Measurements from ENCODE around the gene TNFRSF14.

The TNFRSF14 gene

GRCh38 chr1:2516124-2516523, 40.0 kb upstream of the TNFRSF14 start:
- no peak overlapping the region for H3K9ac ChIP-seq (ENCODE audit: low read length)
- peaks cover 74% of the 10 kb centered on the region for H3K36me3 ChIP-seq (ENCODE audit: control insufficient read depth, insufficient read depth, low read length)
- no peak overlapping the region for H3K27ac ChIP-seq (ENCODE audit: low read depth, low read length)
- H3K27me3 ChIP-seq (ENCODE audit: control insufficient read depth, insufficient read depth, low read length) = no peaks in the 10 kb centered on the region
- H3K4me1 ChIP-seq (ENCODE audit: control insufficient read depth, insufficient read depth, low read length) = no peaks in the 10 kb centered on the region
- H3K4me3 ChIP-seq (ENCODE audit: low read length) = no peak overlapping the region

- peaks cover 65% of the 10 kb centered on the region for H3K36me3 ChIP-seq (ENCODE audit: control insufficient read depth, insufficient read depth, low read length)
- H3K4me1 ChIP-seq (ENCODE audit: control insufficient read depth, insufficient read depth, low read length) = no peaks in the 10 kb centered on the region
- no peak overlapping the region for H3K27ac ChIP-seq (ENCODE audit: low read depth, low read length)
- no peak overlapping the region for H3K9ac ChIP-seq (ENCODE audit: low read length)
- no peak overlapping the region for H3K4me3 ChIP-seq (ENCODE audit: low read length)
- no peaks in the 10 kb centered on the region for H3K27me3 ChIP-seq (ENCODE audit: control insufficient read depth, insufficient read depth, low read length)
These were observed 39.2 kb upstream of the TNFRSF14 start for GRCh38 chr1:2516946-2517345.

GRCh38 chr1:2517966-2518365, 38.2 kb upstream of the TNFRSF14 start:
- H3K36me3 ChIP-seq (ENCODE audit: control insufficient read depth, insufficient read depth, low read length) = peaks cover 59% of the 10 kb centered on the region

GRCh38 chr1:2518528-2518927, 37.6 kb upstream of the TNFRSF14 start:
- H3K9ac ChIP-seq (ENCODE audit: low read length) = no peak overlapping the region
- H3K27me3 ChIP-seq (ENCODE audit: control insufficient read depth, insufficient read depth, low read length) = no peaks in the 10 kb centered on the region
- no peaks in the 10 kb centered on the region for H3K4me1 ChIP-seq (ENCODE audit: control insufficient read depth, insufficient read depth, low read length)
- no peak overlapping the region for H3K4me3 ChIP-seq (ENCODE audit: low read length)
- no peak overlapping the region for H3K27ac ChIP-seq (ENCODE audit: low read depth, low read length)
- peaks cover 53% of the 10 kb centered on the region for H3K36me3 ChIP-seq (ENCODE audit: control insufficient read depth, insufficient read depth, low read length)

More at GRCh38 chr1:2517966-2518365, 38.2 kb upstream of the TNFRSF14 start:
- Histone ChIP-seq H3K4me3 (ENCODE audit: low read length) (no peak overlapping the region), H3K27me3 (ENCODE audit: control insufficient read depth, insufficient read depth, low read length) (no peaks in the 10 kb centered on the region), H3K4me1 (ENCODE audit: control insufficient read depth, insufficient read depth, low read length) (no peaks in the 10 kb centered on the region), H3K9ac (ENCODE audit: low read length) (no peak overlapping the region), H3K27ac (ENCODE audit: low read depth, low read length) (no peak overlapping the region)

GRCh38 chr1:2519029-2519685, 37.0 kb upstream of the TNFRSF14 start:
- no peak overlapping the region for H3K27ac ChIP-seq (ENCODE audit: low read depth, low read length)
- H3K36me3 ChIP-seq (ENCODE audit: control insufficient read depth, insufficient read depth, low read length) = peaks cover 47% of the 10 kb centered on the region
- H3K27me3 ChIP-seq (ENCODE audit: control insufficient read depth, insufficient read depth, low read length) = no peaks in the 10 kb centered on the region
- H3K4me1 ChIP-seq (ENCODE audit: control insufficient read depth, insufficient read depth, low read length) = peaks cover 3% of the 10 kb centered on the region
- H3K9ac ChIP-seq (ENCODE audit: low read length) = no peak overlapping the region
- no peak overlapping the region for H3K4me3 ChIP-seq (ENCODE audit: low read length)

- Histone ChIP-seq H3K36me3 (ENCODE audit: control insufficient read depth, insufficient read depth, low read length) (peaks cover 46% of the 10 kb centered on the region), H3K27ac (ENCODE audit: low read depth, low read length) (no peak overlapping the region)
These were observed 36.4 kb upstream of the TNFRSF14 start for GRCh38 chr1:2519729-2520128.

GRCh38 chr1:2520206-2520605, 36.0 kb upstream of the TNFRSF14 start:
- no peak overlapping the region for H3K4me3 ChIP-seq (ENCODE audit: low read length)
- peaks cover 13% of the 10 kb centered on the region for H3K4me1 ChIP-seq (ENCODE audit: control insufficient read depth, insufficient read depth, low read length)
- H3K36me3 ChIP-seq (ENCODE audit: control insufficient read depth, insufficient read depth, low read length) = peaks cover 42% of the 10 kb centered on the region
- H3K9ac ChIP-seq (ENCODE audit: low read length) = no peak overlapping the region
- H3K27ac ChIP-seq (ENCODE audit: low read depth, low read length) = no peak overlapping the region
- H3K27me3 ChIP-seq (ENCODE audit: control insufficient read depth, insufficient read depth, low read length) = no peaks in the 10 kb centered on the region

More at GRCh38 chr1:2519729-2520128, 36.4 kb upstream of the TNFRSF14 start:
- H3K4me1 ChIP-seq (ENCODE audit: control insufficient read depth, insufficient read depth, low read length) = peaks cover 8% of the 10 kb centered on the region
- H3K4me3 ChIP-seq (ENCODE audit: low read length) = no peak overlapping the region
- H3K9ac ChIP-seq (ENCODE audit: low read length) = no peak overlapping the region
- no peaks in the 10 kb centered on the region for H3K27me3 ChIP-seq (ENCODE audit: control insufficient read depth, insufficient read depth, low read length)

GRCh38 chr1:2520806-2521205, 35.4 kb upstream of the TNFRSF14 start:
- Histone ChIP-seq H3K27me3 (ENCODE audit: control insufficient read depth, insufficient read depth, low read length) (no peaks in the 10 kb centered on the region), H3K9ac (ENCODE audit: low read length) (no peak overlapping the region), H3K4me1 (ENCODE audit: control insufficient read depth, insufficient read depth, low read length) (peaks cover 14% of the 10 kb centered on the region), H3K36me3 (ENCODE audit: control insufficient read depth, insufficient read depth, low read length) (peaks cover 42% of the 10 kb centered on the region), H3K4me3 (ENCODE audit: low read length) (no peak overlapping the region), H3K27ac (ENCODE audit: low read depth, low read length) (no peak overlapping the region)

- peaks cover 29% of the 10 kb centered on the region for H3K36me3 ChIP-seq (ENCODE audit: control insufficient read depth, insufficient read depth, low read length)
These were observed 33.9 kb upstream of the TNFRSF14 start for GRCh38 chr1:2522230-2522629.

GRCh38 chr1:2523191-2523890, 32.8 kb upstream of the TNFRSF14 start:
- Histone ChIP-seq H3K4me1 (ENCODE audit: control insufficient read depth, insufficient read depth, low read length) (peaks cover 18% of the 10 kb centered on the region), H3K4me3 (ENCODE audit: low read length) (no peak overlapping the region), H3K9ac (ENCODE audit: low read length) (no peak overlapping the region), H3K36me3 (ENCODE audit: control insufficient read depth, insufficient read depth, low read length) (peaks cover 19% of the 10 kb centered on the region), H3K27me3 (ENCODE audit: control insufficient read depth, insufficient read depth, low read length) (no peaks in the 10 kb centered on the region), H3K27ac (ENCODE audit: low read depth, low read length) (no peak overlapping the region)

More at GRCh38 chr1:2522230-2522629, 33.9 kb upstream of the TNFRSF14 start:
- Histone ChIP-seq H3K9ac (ENCODE audit: low read length) (no peak overlapping the region), H3K4me1 (ENCODE audit: control insufficient read depth, insufficient read depth, low read length) (peaks cover 18% of the 10 kb centered on the region), H3K27me3 (ENCODE audit: control insufficient read depth, insufficient read depth, low read length) (no peaks in the 10 kb centered on the region), H3K4me3 (ENCODE audit: low read length) (no peak overlapping the region), H3K27ac (ENCODE audit: low read depth, low read length) (no peak overlapping the region)

- Histone ChIP-seq H3K4me1 (ENCODE audit: control insufficient read depth, insufficient read depth, low read length) (peaks cover 18% of the 10 kb centered on the region), H3K27me3 (ENCODE audit: control insufficient read depth, insufficient read depth, low read length) (no peaks in the 10 kb centered on the region), H3K27ac (ENCODE audit: low read depth, low read length) (no peak overlapping the region), H3K9ac (ENCODE audit: low read length) (no peak overlapping the region), H3K4me3 (ENCODE audit: low read length) (peak overlapping the region; percentile 86), H3K36me3 (ENCODE audit: control insufficient read depth, insufficient read depth, low read length) (peaks cover 12% of the 10 kb centered on the region)
These were observed 32.1 kb upstream of the TNFRSF14 start for GRCh38 chr1:2523891-2524609.

GRCh38 chr1:2525572-2525919, 30.6 kb upstream of the TNFRSF14 start:
- Histone ChIP-seq H3K27ac (ENCODE audit: low read depth, low read length) (peak overlapping the region; percentile 30), H3K9ac (ENCODE audit: low read length) (peak overlapping the region; percentile 66), H3K36me3 (ENCODE audit: control insufficient read depth, insufficient read depth, low read length) (peaks cover 4% of the 10 kb centered on the region), H3K4me3 (ENCODE audit: low read length) (peak overlapping the region; percentile 86), H3K27me3 (ENCODE audit: control insufficient read depth, insufficient read depth, low read length) (peaks cover under 1% of the 10 kb centered on the region), H3K4me1 (ENCODE audit: control insufficient read depth, insufficient read depth, low read length) (peaks cover 18% of the 10 kb centered on the region)
